Activated CD4-positive, alpha-beta T cell treated with anti-CD3 and anti-CD28 coated beads for 4 hours (primary cell): ENCODE data around the gene SKAP1.

ENCODE experiments used
- DNase-seq, 2 donors: peaks; one replicate each; pipeline ENCODE4 v3.0.0-alpha.2; 2020

The SKAP1 gene

DNA sequence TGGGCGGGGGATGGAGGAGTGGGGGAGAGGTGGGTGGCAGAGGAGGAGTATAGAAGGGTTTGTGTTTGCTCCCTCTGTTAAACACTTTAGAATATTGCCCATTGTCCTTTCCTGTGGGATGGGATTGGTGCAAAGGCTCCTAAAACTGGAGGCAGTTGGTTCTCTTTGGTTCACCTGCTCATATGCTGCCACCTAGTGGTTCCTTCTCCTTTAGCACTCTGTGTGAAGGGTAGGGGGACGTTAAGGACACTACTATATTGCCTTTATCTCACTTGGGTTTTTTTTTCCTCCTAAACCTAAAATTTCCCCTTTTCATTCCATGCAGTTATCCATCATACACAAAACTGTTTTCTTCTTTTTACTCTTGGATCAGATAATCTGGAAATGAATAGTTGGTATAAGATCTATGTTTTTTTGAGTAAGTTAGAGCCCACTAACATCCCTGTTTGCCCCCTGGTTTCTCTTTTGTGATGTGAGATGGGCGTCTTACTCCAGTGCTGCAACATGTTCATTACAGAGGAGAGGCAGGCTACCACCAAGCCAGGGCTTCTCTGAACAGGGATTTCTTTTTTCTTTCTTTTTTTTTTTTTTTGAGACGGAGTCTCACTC is 298.7 kb downstream of the SKAP1 start:
- DNase-seq, result peak; percentile 51 to 70

- DNase-seq, result no peak
These were observed 300.0 kb downstream of the SKAP1 start for GRCh38 chr17:48129981-48130380.

DNA sequence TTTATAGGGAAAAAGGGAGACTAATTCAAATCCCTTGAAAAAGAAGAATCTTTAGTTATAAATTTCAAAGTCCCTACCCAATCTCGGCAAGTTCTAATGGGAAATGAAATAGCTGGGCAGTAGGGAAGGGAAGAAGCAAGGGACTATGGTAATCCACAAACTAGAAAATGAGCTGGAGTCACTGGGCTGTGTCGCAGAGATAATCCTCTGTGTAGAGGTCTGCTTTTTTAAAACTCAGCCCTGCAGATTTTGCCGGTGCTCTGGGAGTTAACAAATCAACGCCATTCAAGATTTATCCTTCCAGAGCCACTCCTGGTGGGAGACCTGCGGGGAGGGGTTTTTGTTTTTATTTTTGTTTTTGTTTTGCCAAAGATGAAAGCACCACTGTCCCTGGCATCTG is 301.6 kb downstream of the SKAP1 start:
- no peak for DNase-seq

GRCh38 chr17:48127371-48128051 is 302.5 kb downstream of the SKAP1 start:
- no peak for DNase-seq

- no peak for DNase-seq
These were observed 303.5 kb downstream of the SKAP1 start for GRCh38 chr17:48126532-48126850.

DNA sequence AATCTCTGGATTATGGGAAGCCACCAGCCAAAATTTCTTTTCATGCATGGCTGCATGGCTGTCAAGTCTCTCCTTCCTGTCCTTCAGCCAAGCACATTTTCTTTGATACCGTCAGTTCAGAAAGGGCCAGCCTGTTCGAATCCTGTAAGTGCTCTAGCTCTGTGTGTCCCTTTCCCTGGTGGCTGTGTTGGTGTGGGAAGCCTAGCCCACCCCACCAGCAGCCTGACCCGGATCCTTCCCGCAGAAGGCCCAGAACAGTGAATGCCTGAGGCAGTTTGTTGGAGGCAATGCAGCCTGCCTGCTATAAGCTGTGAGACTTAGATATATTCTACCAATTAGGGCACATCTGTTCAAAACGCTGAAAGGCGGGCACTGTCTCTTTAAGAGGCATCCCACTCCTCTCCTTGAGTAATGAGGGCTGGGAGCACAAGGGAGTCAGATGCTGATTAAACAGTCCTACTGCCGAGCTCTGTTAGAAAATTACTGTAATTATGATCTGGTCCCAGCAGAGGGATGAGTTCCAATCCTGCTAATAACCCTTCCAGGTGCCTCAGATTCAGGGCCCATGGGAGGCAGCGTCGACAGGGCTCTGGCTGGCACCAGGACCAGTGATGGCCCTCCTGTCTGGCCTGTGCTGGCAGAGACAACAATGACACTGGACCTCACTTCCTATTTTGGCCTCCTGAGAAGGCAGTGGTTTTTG is 304.0 kb downstream of the SKAP1 start:
- no peak for DNase-seq

DNA sequence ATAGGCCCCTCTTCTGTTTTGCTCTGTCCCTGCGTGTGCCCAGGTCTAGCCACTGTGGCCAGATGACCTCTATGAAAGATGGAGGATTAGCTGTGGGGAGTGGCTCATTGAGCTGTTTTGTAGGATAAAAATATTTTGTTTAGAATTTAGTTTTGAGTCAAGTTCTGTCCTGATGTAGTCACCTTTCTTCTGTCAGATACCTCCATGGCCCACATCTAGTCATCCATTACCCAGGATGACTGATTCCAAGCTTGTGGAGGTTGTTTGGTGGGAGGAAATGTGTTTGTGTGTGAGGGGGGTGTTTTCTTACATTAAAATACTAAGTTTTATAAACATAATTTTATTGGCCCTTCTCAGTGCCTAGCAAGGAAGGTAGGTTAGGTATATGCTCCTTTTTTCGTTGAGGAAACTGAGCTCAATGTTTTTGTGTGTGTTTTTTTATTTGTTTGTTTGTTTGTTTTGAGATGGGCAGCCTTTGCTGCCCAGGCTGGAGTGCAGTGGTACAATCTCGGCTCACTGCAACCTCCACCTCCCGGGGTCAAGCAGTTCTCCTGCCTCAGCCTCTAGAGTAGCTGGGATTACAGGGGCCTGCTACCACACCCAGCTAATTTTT is 306.1 kb downstream of the SKAP1 start:
- no peak for DNase-seq

GRCh38 chr17:48123111-48123510 is 306.9 kb downstream of the SKAP1 start:
- DNase-seq, result no peak

- no peak for DNase-seq
These were observed 307.4 kb downstream of the SKAP1 start for GRCh38 chr17:48122665-48123045.

DNA sequence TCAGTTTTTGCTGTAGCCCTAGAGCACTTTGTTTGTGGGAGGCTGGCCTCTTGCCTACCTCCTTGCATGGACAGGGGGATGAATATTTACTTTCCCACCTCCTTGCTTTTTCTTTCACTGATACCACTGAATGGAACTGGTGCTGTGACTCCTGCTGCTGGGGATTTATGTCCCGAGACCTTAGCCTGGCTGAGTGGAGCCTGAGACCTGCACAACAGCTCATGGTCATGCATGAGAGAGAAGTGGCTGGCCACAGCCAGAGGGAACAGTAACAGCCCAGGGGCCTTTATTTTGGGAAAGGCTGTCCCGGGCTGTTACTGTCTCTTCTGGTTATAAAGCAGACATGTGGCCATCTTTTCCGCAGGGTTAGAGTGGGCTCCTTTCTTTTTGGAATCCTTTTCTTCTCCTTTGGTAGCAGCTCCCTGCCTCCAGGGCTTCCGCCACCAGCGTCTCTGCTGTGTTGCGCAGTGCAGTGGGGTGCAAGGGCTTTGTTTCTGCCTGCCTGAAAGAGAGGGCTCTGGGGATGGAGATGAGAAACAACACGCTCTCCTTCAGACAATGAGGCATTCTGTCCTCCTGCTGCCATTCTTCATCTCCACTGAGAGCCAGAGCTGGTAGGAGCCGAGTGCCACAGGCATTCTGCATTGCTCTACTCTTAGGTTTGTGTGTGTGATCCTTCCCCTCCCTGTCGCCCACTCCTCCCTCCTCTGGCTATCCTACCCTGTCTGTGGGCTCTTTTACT is 307.9 kb downstream of the SKAP1 start:
- no peak for DNase-seq

DNA sequence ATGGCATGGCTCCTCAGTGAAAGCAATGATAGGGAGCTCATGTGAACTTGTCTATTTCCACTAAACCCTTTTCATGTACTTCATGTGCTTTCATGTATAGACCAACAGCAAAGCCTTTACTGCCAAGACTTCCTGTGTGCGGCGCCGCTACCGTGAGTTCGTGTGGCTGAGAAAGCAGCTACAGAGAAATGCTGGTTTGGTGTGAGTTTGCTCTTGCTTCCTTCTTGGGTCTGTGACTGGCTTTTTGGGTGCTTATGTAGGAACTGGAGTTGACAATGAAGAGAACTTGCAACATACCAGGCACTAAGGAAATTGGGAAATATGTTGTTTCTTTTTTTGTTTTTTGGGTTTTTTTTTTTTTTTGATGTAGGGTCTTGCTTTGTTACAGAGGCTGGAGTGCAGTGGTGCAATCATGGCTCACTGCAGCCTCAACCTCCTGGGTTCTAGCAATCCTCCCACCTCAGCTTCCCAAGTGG is 316.8 kb downstream of the SKAP1 start:
- peak; percentile 33 to 34 for DNase-seq

GRCh38 chr17:48111937-48112241 is 318.1 kb downstream of the SKAP1 start:
- DNase-seq, result no peak

- DNase-seq, result no peak
These were observed 319.3 kb downstream of the SKAP1 start for GRCh38 chr17:48110761-48111160.

DNA sequence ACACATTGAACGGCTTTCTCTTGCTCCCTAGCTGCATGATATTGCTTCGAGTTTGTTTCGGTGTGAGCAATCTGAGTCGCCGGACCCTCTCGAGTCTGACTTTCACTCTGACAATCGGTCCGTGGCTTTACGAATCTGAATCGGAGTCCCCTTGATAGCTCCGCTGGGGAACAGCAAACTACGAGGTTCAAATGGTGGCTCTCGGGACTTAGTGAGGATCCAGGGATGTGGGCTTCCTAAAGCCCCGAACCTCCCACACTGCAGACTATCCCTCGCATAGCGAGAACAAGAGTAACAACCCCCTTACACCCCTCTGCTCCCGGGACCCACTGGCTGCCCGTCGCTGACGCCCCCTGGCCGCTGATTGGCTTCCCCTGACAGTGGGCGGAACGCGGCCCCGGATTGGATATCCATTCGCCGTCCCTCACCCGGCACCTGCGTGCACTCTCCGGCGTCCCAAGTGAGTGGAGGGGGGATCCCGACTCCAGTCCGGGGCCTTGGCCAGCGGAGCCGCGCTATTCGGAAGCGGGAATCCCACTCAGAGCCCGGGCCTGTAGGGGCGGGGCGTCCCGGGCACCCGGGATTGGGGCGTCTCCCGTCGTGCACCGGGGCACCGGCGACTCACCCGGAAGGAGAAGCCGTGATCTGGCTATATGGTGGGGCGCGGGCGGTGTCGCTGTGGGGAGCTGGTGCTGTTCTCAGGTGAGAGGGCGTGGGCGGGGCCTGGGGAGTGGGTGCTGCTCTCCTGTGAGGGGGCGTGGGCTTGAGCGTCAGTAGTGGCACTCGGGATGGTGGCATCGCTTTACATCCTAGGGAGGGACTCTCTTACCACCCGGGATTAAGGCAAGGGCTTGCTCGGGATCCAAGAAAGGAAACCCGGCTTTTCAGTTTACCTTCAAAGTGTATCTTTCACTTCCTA is 322.6 kb downstream of the SKAP1 start, which contains the start of gene SNX11:
TSS of gene SNX11 (plus strand) at position 630 of the 919 bp plus-strand sequence. CDS start 4,278 bp downstream, outside the sequence.
- peak; percentile 98 to 100 for DNase-seq

DNA sequence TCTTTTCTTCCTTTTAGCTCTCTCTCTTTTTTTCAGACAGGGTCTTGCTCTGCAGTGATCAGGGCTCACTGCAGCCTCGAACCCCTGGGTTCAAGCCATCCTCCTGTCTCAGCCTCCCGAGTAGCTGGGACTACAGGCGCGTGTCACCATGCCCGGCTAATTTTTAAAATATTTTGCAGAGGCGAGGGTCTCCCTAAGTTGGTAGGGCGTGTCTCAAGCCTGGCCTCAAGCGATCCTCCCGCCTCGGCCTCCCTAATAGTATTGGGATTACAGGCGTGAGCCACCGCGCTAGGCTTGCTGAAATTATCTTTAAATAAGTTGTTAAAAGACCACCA is 323.2 kb downstream of the SKAP1 start:
- DNase-seq, result no peak

DNA sequence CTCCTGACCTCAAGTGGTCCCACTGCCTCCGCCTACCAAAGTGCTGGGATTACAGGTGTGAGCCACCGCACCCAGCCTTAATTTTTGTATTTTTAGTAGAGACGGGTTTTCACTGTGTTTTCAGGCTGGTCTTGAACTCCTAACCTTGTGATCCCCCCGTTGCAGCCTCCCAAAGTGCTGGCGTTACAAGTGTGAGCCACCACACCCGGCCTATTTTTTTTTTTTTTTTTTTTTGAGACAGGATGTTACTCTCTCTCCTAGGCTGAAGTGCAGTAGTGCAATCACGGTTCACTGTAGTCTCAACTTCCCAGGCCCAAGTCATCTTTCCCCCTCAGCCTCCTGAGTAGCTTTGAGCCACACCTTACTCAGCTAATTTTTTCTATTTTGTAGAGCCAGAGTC is 325.6 kb downstream of the SKAP1 start:
- no peak for DNase-seq

GRCh38 chr17:48102798-48103715 is 327.0 kb downstream of the SKAP1 start:
- DNase-seq, result no peak

DNA sequence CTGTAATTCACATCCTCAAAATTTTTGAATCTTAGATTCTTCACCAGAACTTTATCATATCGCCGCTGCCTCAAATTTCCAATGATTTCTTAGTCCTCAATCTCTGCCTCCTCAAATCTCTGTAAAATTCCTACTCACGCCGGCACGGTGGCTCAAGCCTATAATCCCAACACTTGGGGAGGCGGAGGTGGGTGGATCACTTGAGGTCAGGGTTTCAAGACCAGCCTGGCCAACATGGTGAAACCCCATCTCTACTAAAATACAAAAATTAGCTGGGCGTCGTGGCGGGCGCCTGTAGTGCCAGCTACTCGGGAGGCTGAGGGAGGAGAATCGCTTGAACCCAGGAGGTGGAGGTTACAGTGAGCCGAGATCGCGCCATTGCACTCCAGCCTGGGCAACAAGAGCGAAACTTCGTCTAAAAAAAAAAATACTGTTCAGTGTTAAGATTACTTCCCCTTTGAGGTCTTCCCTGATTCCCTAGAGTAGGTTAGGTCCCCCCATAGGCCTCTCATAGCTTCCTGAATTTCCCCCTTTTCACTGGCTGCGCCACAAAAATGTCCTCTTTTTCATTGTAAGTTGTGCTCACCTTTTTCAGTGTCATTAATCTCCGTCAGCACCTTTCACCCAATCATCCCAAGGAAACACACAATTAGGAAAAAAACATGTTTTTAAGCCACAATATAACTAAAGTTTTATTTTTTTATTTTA is 327.8 kb downstream of the SKAP1 start:
- no peak for DNase-seq

DNA sequence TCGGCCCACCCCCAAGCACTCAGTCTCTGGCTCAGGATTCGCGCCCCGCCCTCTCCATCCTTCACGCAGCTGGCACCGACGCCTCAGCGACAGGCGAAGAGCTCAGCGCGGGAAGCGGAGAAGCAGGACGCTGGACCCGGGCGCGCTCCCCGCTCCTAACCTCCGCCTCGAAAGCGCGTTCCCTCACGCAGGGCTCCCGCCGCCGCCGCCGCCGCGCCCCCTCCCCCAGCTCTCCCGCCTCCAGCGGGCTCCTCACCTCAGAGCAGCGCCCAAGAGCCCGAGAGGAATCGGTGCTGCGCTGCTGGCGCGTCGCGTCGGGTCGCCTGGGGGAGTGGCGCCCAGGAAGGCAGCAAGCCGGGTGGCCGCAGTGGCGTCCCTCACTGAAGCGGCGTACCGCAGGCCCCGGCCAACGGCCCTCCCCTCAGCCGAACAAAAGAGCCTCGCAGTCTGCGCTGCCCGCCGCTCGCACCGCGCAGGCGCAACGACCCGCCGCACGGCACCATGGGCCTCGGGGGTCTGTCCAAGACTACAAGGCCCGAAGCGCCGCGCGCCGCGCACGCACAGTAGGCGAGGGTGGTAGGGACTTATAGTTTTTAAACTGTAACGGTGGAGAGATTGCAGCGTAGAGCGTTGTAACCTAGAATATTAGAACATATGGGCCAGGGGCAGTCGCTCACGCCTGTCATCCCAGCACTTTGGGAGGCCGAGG is 328.8 kb downstream of the SKAP1 start, which contains the start of gene CBX1:
TSS of gene CBX1 (minus strand) at position 467 of the 709 bp plus-strand sequence. CDS start 24,474 bp downstream, outside the sequence.
- peak; percentile 91 for DNase-seq
